ENCODE results near the gene PAFAH1B1. TPM values are rescaled to one million over a fixed set of nuclear protein-coding genes. Genes with fewer than 3 reads are reported as not detected.

PAFAH1B1 gene
- total RNA-seq, 1 donor from 2014 or later = 151 TPM

Other genes with a start within 250 kb of the PAFAH1B1 start
- gene MNT, start 192.6 kb upstream of the PAFAH1B1 start, total RNA-seq = 28.1 and 30.4 TPM in 2 replicates
- 49.1 and 49.2 TPM in 2 replicates for gene METTL16, start 81.8 kb upstream of the PAFAH1B1 start, total RNA-seq
- gene CLUH, start 118.1 kb downstream of the PAFAH1B1 start, total RNA-seq = 129 and 130 TPM in 2 replicates
- gene CCDC92B, start 156.0 kb downstream of the PAFAH1B1 start, total RNA-seq = 0.11 and 0.21 TPM in 2 replicates
- gene RAP1GAP2, start 202.8 kb downstream of the PAFAH1B1 start, total RNA-seq = 0.46 and 1.1 TPM in 2 replicates

All from activated T-helper 2 cell treated with anti-CD3 and anti-CD28 coated beads, Interferon-gamma antibody, Interleukin-2, Interleukin-4, amounts not matched to agents 10 μg/mL and 5 μg/mL and 100 μg/mL, durations not matched to agents 14 hours and 24 hours and 36 hours (primary cell).